HG03159 (cell line): ENCODE data around the gene MAFB.
A peak's percentile ranks its signal among the peaks of the same experiment; 100 is the strongest.
"Not testable (repeated sequence)": the region's sequence is repeated elsewhere in the genome, so short reads cannot be mapped to it uniquely, and the experiment has no call there.

ENCODE experiments used
- ATAC-seq: cut with Tn5 transposase; IDR thresholded peaks from one replicate; pipeline ENCODE4 v1.9.1; 2021; ENCODE audit warnings: mild to moderate bottlenecking, moderate library complexity; ENCODE audit not compliant: unreplicated experiment

The MAFB gene

DNA sequence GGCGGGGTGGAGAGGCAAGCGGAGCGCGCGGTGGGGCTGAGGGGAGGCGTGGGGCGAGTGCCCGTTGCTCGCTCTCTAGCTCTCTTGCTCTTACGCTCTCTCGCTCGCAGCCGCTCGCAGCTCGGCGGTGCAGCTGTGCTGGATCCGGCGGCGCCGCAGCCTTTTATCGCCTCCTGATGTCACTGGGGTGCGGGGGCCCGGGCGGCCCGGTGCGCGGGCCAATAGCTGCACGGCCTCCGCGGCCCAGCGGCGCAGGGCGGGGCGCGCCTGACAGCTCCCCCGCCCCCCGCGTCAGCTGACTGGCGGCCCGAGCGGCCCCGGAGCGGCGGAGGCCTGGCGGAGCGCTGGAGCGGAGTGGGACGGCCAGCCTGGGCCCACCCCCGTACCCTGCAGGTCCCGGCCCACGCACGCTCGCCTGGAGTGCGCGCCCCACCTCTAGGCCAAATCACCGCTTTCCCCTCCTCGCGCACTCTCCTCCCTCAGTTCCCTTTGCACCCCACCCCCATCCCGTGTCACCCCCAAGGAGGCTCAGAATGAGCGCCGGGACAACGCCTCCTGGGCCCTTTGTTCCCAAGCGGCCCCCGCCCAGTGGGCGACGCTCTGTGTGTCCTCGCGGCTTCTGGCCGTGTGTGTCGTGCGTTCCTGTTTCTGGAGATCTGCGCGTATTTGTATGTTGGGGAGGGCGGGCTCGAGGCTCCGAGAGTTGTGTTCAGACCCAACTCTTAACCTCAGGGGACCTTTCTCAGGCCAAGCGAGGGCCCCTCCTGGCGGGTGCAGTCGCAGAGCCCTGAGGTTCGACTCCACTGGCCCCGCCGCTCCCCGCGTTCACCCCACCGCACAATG is at the start of gene MAFB:
Gene MAFB, minus strand, starts transcription at position 137 of the 843 bp plus-strand sequence. CDS start 386 bp downstream, outside the sequence.
- ATAC-seq, result peak; percentile 14

DNA sequence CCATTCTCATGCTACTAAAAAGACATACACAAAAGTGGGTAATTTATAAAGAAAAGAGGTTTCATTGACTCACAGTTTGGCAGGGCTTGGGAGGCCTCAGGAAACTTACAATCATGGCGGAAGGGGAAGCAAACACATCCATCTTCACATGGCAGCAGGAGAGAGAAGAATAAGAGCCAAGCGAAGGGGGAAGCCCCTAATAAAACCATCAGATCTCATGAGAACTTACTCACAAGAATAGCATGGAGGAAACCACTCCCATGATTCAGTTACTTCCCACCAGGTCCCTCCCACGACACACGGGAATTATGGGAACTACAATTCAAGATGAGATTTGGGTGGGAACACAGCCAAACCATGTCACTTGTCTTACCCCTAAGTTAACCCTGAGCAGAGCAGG is 47.4 kb upstream of the MAFB start:
- not testable (repeated sequence) for ATAC-seq

DNA sequence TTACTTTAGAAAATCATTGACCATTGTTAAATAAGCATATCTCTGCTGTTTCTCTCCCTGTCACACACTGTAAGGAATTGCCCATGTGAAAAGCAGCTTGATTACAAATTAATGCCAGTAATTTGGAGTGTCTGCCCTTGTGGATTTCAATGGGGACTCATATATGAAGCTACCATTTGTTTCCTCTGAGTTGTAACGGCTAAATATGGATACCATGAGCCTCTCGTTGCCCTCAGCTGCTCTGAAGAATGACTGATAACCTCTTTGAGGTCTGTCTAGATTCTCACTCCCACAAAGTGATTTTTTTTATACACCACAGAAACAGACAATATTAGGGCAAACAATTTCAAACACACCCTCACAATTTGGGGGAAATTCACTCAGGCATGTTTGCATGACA is 40.0 kb upstream of the MAFB start:
- no peak for ATAC-seq

DNA sequence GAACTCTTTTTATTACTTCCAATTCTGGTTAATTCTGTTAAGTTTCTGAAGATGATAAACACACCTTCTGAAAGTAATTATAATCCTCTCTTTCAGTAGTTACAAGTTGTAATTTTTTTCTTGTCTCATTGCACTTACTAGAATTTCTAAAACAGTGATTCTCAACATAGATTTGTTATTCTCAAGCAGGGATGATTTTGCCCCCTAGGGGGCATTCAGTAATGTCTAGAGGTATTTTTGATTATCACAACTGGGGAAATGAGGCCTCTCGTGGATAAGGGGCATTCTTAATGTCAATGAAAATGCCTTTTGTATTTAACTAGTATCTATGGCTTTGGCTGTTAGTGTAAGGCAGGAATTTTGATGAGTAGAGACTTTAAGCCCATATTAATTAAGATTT is 39.4 kb upstream of the MAFB start:
- ATAC-seq, result no peak

DNA sequence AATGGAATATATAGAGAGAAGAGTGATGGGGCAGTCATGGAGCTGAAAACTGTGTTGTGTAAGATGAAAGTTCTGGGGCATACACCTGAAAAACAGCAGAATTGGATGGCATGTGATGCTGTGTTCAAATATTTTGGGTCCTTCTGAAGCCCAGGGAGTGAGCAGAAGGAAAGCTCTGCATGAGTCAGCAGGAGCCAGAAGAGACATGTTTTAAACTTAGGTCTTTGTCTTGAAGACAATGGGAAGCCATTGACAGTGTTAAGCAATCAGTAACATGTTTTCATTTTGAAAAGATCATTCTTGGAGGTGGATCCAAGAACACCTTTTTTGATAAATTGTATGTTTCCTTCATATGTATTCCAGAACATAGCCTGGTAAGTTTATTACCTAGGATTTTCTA is 38.9 kb upstream of the MAFB start:
- ATAC-seq, result no peak

DNA sequence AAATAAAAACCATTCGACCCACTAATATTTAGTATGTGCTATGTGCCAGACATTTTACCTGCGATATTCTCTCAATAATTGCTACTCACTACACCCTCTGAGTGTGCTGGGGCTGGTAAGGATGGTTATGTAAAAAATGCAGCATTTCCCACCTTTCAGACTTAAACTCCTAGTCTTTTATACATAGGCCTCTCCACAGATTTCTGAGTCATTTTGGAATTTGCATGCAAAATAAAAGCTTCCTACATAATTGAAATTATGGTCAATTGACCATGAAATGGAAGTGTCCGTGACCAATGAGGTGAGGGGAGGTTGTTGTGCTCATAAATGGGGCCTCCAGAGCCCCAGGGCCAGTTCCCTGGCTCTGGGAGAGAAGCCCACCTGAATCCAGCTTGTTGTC is 37.7 kb upstream of the MAFB start:
- ATAC-seq, result no peak

DNA sequence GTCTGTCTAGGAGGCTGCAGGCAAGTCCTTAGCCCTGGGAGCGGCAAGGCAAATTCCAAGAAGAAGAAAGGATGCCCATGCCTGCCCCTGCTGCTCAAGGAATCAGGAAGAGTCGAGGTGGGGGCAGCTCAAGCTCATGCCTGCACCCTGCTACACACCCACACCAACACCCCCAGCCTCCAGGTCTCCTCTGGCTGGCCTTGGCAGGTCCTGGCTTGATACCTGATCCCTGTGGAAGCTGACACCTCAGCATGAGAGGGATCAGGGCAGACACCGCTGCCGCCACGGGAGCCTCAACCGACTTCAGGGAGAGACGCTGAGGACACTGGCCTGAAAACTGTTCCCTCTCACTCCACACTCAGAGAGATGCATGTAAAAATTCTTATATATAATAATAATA is 35.5 kb upstream of the MAFB start:
- ATAC-seq, result no peak

DNA sequence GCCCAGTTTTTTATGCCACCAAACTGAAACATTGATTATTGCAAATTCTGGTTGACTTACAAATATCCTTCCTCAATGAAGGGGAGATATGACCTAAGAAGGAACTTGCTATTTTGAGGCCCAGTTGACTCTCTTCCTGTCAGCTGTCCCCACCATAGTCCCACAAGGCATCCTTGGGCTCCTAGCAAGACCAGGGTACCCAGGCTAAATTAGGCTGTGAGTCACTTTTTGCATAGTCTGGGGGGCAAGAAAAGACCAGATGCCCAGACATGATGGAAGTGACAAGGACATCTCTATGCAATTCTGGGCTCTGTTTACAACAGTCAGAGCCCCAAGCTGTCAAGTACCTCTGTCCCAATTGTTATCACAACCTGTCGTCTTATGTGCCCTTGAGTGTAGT is 31.8 kb upstream of the MAFB start:
- ATAC-seq, result no peak

DNA sequence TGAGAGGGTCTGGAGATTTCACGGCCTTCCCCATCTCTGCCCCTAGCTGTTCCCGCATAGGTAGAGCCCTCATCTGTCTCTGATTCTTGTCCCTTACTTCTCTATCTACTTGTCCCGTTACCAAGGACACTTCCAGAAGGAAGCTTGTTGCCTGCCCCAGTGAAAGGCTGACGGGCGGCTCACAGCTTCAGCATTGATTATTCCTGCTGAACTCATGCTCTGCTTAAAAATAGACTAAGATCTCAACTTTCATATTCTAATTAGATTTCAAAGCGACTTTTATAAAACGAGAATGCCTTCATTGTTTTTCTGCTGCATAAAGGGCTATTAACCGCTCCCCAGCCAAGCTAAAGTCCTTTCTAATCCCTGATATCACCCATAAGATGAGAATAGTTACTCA is 31.1 kb upstream of the MAFB start:
- no peak for ATAC-seq

DNA sequence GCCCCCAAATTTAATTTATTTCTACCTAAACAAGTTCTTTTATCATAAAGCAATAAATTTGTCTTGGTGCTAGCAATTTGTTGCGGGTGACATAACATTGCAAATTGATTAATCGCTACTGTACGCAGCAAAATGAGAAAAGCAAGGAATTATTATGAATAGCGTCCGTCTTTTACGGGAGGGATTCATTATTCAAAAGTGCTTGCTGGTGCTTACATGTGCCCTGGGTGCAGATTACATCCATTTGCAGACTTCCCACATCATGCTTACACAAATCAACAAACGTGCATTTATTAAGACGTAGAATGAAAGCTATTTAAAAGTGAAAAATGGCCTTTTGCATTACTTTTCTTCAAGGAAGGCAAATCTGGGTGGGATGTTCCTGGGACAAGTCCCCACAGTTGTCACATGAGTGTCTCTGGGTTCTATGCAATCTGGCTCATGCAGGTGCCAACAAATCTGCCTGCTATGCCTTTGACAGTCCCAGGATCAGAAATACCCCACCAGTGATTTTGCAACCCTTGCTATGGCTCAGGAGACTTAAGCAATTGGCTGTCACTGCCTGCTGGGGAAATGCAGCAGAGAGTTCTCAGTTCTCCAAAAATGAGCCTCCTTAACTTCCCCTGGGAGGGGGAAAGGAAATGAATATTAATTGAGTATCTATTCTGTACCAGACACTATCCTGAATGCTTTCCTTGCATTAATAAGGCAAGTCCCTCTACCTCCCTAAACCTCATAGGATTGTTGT is 30.1 kb upstream of the MAFB start:
- no peak for ATAC-seq

DNA sequence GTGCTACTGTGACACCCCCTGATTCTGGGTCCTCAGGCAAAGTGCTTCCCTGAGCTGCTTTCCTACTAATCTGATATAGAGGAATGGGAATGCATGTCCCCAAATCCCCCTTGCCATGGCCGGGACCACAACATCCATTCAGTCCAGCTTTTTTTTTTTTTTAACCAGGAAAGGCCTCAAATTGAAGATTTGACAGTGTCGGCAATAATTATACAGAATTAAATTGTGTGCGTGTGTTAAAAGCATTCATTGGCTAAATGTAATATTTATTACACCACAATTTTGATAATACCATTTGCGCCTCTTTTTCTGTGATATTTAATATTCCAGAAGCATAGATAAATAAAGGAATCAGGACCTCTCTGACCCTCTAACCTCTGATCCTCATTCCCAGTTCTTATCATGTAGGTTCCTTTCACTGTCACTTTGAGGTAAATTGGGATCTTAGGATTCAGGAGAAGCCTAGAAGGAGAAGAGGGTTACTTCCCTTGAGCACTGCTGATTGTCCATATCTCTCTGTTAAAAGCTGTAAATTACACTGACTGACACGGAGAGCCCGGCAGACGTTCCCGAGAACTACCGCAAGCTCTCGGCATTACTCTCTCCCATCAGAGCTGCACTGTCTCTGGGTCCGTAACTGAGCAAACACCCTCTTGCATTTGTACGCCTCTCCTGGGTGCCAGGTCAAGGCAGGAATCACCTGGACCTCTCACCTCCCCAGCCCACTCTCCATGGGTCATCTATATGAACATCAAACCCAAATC is 29.4 kb upstream of the MAFB start:
- ATAC-seq, result no peak

DNA sequence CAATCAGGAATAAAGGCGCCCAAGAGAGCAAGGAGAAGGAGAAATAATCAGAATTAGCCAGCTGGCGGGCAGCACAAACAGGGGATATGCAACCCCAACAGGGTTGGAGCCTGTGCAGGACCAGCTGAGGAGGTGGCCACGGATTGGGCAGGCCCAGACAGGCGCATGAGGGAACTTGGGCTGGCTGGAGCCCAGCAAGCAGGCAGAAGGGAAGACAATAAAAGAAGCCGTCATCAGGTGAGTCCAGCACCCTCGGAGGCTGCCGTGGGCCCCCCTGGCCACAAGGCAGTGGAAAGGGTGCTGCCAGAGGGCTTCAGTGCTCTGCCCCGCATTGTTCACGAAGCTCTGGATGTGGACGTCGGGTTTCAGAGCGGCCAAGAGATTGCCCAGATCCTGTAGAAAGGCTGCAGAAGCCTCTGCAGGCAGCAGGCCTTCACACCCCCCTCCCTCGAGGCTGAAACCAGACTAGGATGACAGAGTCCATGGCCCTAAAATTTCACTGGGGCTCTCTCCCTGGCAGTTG is 28.4 kb upstream of the MAFB start:
- no peak for ATAC-seq

DNA sequence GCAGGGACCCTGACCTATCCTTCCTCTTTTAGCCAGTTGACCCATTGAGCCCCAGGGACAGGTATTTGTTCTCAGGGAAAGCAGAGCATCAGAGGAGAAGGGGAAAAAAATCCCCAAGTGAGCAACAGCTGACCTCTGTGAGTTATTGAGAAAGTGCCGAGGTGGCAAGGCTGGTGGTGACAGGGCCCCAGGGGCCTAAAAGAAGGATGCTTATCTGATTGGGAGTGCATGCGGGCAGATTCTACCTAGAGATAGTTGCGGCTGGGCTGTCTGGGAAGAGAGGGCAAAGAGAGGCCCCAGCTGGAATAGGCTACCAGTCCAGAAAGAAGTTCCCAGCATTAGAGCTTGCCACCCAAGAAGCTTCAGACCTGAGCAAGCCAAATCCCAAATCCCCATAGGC is 26.5 kb upstream of the MAFB start:
- ATAC-seq, result no peak

DNA sequence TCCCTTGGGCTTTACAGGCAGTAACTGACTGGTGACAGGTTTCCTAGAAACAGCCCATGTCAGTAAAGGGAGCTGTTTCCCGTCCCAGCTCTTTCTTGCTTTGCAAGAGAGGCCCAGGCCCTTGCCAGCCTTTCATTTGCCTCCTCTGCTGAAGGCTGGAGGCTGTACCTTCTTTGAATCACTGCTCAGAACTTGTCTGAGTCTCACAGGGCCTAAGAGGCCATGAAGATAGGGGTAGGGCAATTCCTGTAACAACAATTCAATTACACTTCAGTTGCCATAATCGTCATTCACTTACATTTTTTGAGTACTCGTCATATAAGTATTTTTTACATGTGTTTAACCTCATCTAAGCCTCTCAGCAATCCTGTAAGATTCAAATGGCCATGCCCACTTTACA is 25.9 kb upstream of the MAFB start:
- no peak for ATAC-seq

DNA sequence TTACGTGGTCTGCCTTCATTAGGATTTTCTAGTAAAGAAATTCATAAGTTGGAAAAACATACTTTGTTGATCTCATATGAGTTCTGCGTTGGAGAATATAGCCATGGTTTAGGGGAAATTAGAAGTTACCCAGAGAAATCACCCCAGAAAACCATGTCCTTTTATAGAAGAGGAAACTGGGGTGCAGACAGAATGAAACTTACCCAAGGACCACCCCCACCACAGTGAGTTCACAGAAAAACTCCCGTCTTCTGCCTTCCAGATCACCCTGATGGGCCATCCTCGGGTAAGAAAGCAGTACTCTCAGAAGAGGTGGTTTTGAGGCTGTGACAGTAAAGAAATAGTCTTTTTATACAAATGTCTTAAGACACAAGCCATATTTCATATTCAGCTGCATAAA is 25.1 kb upstream of the MAFB start:
- ATAC-seq, result no peak

DNA sequence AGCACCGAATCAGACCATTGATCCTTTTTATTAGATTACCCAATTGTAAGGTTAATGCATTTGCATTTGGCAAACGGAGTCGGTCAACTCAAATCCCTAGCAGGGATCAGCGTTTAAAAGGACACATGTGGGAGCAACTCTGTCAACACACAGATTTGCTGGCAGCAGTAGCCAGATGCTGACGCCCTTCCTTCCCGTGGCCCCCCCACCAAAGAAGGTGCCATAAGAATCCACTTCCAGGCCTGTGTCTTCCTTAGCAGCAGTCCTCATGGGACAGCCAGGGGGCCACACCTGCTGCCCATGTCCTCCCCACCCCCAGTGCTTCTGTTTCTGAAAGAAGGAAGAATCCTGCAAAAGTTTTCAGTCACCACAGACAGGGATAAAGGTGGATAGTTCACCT is 24.5 kb upstream of the MAFB start:
- no peak for ATAC-seq

DNA sequence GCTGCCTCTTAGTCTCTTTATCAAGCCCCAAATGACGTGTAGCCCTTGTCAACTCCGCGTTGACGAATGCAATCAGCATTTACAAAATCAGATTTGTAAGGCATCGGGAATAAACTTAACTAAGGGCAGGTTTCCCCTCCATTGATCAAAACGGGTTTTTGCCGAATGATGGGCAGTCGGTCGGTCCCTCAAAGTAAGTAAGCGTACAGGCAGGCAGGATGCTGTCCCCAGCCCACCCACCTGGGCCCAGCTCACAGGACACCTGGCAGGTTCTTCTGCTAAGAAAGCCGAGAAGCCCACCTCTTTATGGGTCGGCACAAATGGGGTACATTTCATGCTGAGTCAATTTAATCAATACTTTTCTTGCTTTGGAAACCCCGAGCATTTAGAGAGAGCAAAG is 22.0 kb upstream of the MAFB start:
- no peak for ATAC-seq

DNA sequence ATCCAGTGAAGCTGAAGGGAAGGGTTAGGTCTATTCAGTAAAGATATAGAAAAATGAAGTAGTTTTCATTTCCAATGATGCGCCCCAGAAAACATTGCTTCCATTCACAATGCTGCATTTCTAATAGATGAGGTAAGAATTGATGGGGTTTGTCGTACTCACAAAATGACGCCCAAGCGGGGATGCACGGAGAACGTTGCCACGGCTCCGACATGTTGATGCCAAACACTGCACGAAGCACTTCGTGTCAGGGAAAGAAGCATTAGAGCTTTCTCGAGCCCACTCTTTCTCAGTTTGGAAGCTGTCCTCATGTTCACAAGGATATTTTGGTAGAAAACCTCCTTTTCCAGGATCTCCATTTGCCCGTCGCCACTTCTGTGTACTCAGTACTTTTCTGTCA is 21.6 kb upstream of the MAFB start:
- no peak for ATAC-seq

DNA sequence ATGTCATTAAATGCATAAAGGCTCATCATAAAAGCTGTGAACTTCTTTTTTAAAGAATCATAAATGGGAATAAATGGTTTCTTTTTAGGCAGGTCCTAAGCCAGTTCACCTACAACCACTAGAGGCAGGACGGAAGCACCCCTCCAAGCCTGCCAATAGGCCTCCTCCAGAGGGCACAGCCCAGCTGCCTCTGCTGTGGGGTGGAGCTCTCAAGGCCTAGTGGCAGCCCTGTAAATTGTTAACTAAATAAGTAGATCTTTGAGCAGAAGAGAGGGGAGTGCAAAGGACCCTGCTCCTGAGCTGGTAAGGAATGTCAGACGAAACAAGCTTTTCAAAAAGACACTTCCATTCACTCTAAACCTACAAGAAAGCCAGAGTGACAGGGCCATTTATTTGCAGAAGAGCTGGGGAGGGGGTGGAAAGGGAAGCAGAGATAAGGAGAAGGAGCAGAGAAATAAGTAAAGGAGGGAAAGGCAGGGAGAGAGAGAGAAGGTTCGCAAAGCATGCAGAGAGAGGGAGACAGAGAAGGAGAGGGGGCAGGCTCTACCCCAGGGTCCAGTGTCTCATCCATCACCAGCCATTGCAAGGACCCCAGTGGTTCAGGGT is 18.0 kb upstream of the MAFB start:
- ATAC-seq, result no peak

DNA sequence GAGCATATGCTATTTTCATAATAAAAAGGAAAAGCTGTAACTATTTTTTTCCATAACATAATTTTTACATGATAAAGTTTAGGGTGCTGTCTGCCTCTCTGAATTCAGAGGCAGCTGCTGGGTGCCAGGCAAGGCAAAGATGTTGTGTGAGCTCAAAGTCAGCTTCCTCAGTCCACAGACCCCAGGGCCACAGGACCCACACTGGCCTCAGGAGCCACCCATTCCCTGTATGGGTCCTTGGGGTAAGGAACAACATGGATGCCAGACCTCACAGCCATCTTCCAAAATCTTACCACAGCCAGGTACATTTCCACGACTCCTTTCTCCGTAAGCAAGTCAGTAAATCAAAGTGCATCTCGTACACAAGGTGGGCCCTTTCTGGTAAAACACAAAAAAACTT is 16.4 kb upstream of the MAFB start:
- ATAC-seq, result no peak

DNA sequence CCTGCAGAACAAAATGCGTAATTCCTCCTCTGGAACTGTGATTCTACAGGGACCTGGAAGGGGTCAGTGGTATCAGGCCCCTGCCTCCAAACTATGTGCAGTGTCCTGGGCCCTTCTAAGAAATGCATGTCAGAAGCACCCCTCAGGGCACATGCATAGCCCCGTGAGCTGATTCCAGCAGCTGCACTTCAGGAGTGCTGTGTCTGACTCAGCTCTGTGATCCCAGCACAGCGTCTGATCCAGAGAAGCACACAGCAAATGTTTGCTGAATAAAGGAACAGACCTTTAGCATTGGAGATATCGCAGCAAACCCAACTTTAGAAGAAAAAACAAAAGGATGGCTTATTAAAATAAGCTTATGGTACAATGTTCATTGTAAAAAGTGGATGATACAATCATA is 15.8 kb upstream of the MAFB start:
- no peak for ATAC-seq
